Measurements from ENCODE around the gene ZBTB34. TPM values are rescaled to one million over a fixed set of nuclear protein-coding genes. Genes with fewer than 3 reads are reported as not detected.

The ZBTB34 gene
- total and polyA plus RNA-seq, 8 donors: 1.3 to 6.3 (median 2.6) TPM

GRCh38 chr9:126847051-126847450 is 13.4 kb upstream of the ZBTB34 start:
- Histone ChIP-seq H3K4me3 (no peak overlapping the region), H3K36me3 (no peaks in the 10 kb centered on the region), H3K4me1 (no peaks in the 10 kb centered on the region), H3K9me3 (no peaks in the 10 kb centered on the region), H3K27me3 (no peaks in the 10 kb centered on the region), H3K27ac (no peak overlapping the region)
- FAIRE-seq (no peak), DNase-seq (no peak), ATAC-seq (no peak)
- TF ChIP-seq, protein P1, sequence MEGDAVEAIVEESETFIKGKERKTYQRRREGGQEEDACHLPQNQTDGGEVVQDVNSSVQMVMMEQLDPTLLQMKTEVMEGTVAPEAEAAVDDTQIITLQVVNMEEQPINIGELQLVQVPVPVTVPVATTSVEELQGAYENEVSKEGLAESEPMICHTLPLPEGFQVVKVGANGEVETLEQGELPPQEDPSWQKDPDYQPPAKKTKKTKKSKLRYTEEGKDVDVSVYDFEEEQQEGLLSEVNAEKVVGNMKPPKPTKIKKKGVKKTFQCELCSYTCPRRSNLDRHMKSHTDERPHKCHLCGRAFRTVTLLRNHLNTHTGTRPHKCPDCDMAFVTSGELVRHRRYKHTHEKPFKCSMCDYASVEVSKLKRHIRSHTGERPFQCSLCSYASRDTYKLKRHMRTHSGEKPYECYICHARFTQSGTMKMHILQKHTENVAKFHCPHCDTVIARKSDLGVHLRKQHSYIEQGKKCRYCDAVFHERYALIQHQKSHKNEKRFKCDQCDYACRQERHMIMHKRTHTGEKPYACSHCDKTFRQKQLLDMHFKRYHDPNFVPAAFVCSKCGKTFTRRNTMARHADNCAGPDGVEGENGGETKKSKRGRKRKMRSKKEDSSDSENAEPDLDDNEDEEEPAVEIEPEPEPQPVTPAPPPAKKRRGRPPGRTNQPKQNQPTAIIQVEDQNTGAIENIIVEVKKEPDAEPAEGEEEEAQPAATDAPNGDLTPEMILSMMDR (IDR thresholded peaks at IDR 0.05): no peak
- intact Hi-C loops (cut with DNase I): no loop called here
- 83 to 88% methylated on average over 8 of the region's 8 CpGs for WGBS, 2 donors

- TF ChIP-seq, protein P1 (IDR thresholded peaks at IDR 0.05): no peak
- DNase-seq (no peak), FAIRE-seq (no peak)
Observed at GRCh38 chr9:126849591-126850225, 10.7 kb upstream of the ZBTB34 start.

GRCh38 chr9:126851286-126851880 is 9.1 kb upstream of the ZBTB34 start:
- no peak overlapping the region for H3K4me3 ChIP-seq
- no peak for FAIRE-seq
- no peaks in the 10 kb centered on the region for H3K4me1 ChIP-seq
- no peak for ATAC-seq
- no peak overlapping the region for H3K27ac ChIP-seq
- no peaks in the 10 kb centered on the region for H3K27me3 ChIP-seq
- H3K36me3 ChIP-seq: no peaks in the 10 kb centered on the region
- TF ChIP-seq, protein P1 (IDR thresholded peaks at IDR 0.05): no peak
- H3K9me3 ChIP-seq: no peaks in the 10 kb centered on the region
- no peak for DNase-seq
- WGBS, 2 donors: 71 to 84% methylated on average over 6 of the region's 6 CpGs
- intact Hi-C loops (cut with DNase I): no loop called here

More at GRCh38 chr9:126849591-126850225, 10.7 kb upstream of the ZBTB34 start:
- ATAC-seq: no peak
- H3K4me3 ChIP-seq: no peak overlapping the region
- no peaks in the 10 kb centered on the region for H3K4me1 ChIP-seq
- no peaks in the 10 kb centered on the region for H3K36me3 ChIP-seq
- H3K27ac ChIP-seq: no peak overlapping the region
- WGBS, 2 donors: 64 to 65% methylated on average over 8 of the region's 8 CpGs
- H3K9me3 ChIP-seq: no peaks in the 10 kb centered on the region
- intact Hi-C loops (cut with DNase I): no loop called here
- H3K27me3 ChIP-seq: no peaks in the 10 kb centered on the region

- H3K27ac ChIP-seq: no peak overlapping the region
Observed at GRCh38 chr9:126852086-126852688, 8.3 kb upstream of the ZBTB34 start.

More at GRCh38 chr9:126852086-126852688, 8.3 kb upstream of the ZBTB34 start:
- WGBS, 2 donors: 43 to 65% methylated on average over 3 of the region's 3 CpGs
- Histone ChIP-seq H3K27me3 (no peaks in the 10 kb centered on the region), H3K36me3 (no peaks in the 10 kb centered on the region), H3K4me1 (peaks cover 0 to 1% (median under 1%) of the 10 kb centered on the region in 3 donors), H3K9me3 (no peaks in the 10 kb centered on the region), H3K4me3 (no peak overlapping the region)
- intact Hi-C loops (cut with DNase I): no loop called here
- FAIRE-seq (no peak), DNase-seq (no peak), ATAC-seq (no peak)
- TF ChIP-seq, protein P1 (IDR thresholded peaks at IDR 0.05): no peak
